ENCODE data around the gene ZNF804A.

ZNF804A gene

GRCh38 chr2:184945326-184945725, 347.0 kb downstream of the ZNF804A start:
- DNase-seq (ENCODE audit: low spot score), result peak; percentile 51

- DNase-seq (ENCODE audit: low spot score), result no peak
Observed at GRCh38 chr2:184945824-184946223, 347.5 kb downstream of the ZNF804A start.

DNA sequence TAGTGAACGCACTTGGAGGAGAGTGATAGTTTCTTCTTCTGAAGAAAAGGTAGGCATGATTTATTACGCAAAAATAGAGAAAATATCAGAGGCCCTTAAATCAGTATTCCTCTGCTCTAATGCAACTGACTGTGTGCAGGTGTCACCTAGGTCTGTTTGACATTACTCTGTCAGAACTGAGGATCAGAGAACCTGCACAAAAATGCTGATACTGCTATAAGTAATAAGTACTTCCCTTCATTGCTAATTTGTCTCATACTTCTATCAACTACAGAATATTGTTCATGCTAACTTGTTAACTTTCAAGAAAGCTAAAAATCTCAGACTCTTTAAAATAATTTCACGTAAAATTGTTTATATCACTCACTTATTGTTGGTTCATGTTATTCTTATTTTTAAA, 358.5 kb downstream of the ZNF804A start:
- no peak for DNase-seq (ENCODE audit: low spot score)

DNA sequence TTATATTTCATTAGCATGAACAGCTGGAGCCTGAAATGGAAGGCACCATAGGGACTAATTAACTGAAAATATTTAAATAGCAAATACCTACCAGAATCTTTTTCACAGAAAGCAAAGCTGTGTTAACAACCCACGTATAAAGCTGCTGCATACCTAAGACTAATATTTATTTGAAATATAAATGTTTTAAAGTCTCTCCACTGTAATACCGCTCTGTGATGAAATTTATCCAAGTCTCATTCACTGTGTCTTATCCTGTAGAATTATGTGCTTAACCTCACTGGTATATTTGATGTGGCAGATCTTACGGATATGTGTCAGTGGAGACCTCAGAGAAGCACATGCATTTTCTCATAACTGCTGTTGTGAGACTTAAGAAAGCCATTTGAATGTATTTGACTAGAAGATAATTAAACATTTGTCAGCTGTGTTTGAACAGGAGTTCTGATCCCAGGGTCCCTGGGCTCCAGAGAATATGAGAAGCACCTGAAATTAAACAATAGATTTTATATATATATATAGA, 373.3 kb downstream of the ZNF804A start:
- no peak for DNase-seq (ENCODE audit: low spot score)
